ENCODE data around the gene LZTFL1.

- no peak for TF ChIP-seq POLR2A (IDR thresholded peaks at IDR 0.05)
- no peak for TF ChIP-seq CTCF (IDR thresholded peaks at IDR 0.05)
- TF ChIP-seq POLR2AphosphoS5 (IDR thresholded peaks at IDR 0.05), result no peak
Observed at GRCh38 chr3:45868213-45868612, 26.3 kb upstream of the LZTFL1 start.
